GM12878 (cell line): ENCODE data around the gene TRIM7. TPM values are rescaled to one million over a fixed set of nuclear protein-coding genes. Genes with fewer than 3 reads are reported as not detected.

Experiments used
- ATAC-seq: fragments of 200-7000 bp; cut with Tn5 transposase; 3 replicates; pipeline ENCODE4 v1.9.1; 2020; ENCODE audit warnings: mild to moderate bottlenecking, moderate library complexity
- BruUV-seq: library from RNA; stranded (reverse); fragments of 400-500 nt; replicated peaks from 2 replicates; lab custom pipeline; 2021; lab: Mats Ljungman, UMichigan
- CTCF ChIA-PET: fragments of 300-600 bp; sonication (Branson Sonifier 250); formaldehyde crosslinking; extraction: SDS; loops from one replicate; lab custom pipeline; 2021; ENCODE audit warnings: inconsistent platforms; lab: Yijun Ruan, JAX
- POLR2A ChIA-PET: fragments of 350-600 bp; formaldehyde crosslinking; extraction: SDS; loops from one replicate; lab custom pipeline; 2021; ENCODE audit warnings: inconsistent platforms; lab: Charles Lee
- RAD21 ChIA-PET: fragments of 300-600 bp; sonication (Branson Sonifier 250); formaldehyde crosslinking; loops from one replicate; lab custom pipeline; 2023; ENCODE audit warnings: antibody characterized with exemption; ENCODE audit not compliant: unreplicated experiment; lab: Charles Lee
- SMC1A ChIA-PET: fragments of 300-600 bp; sonication (Branson Sonifier 250); formaldehyde crosslinking; loops from one replicate; lab custom pipeline; 2023; ENCODE audit not compliant: unreplicated experiment, uncharacterized antibody; lab: Charles Lee
- DNase-seq: peaks from one replicate; pipeline ENCODE4 v3.0.0-alpha.2; 2011; ENCODE audit warnings: low read depth, low spot score
- FAIRE-seq: peaks from 3 replicates; lab custom pipeline; 2011; peaks lifted over from hg19 to GRCh38; lab: Jason Lieb, UNC
- H2AFZ ChIP-seq: 2 replicates; pipeline ENCODE4 v1.6.0; 2011; ENCODE audit warnings: low read depth, low read length, control low read depth; ENCODE audit not compliant: control insufficient read depth
- H3K27ac ChIP-seq: 2 replicates; pipeline ENCODE4 v1.5.1; 2011; ENCODE audit warnings: control low read depth; ENCODE audit not compliant: control insufficient read depth, insufficient read depth
- H3K27me3 ChIP-seq, 2 experiments: replicated peaks in 1 of 2; 2 replicates each; pipeline versions ENCODE4 v1.6.0 to v1.6.1; 2011; ENCODE audit warnings: low read length in 1 of 2; ENCODE audit not compliant: control insufficient read depth in 2 of 2, insufficient read depth in 2 of 2
- H3K36me3 ChIP-seq, 2 experiments: 2 replicates each; pipeline ENCODE4 v1.5.1; 2011; ENCODE audit warnings: low read length in 1 of 2; ENCODE audit not compliant: control insufficient read depth in 2 of 2, insufficient read depth in 2 of 2
- H3K4me1 ChIP-seq: 2 replicates; pipeline ENCODE4 v1.6.1; 2011; ENCODE audit warnings: mild to moderate bottlenecking, low read length, moderate library complexity, mixed read lengths; ENCODE audit not compliant: control insufficient read depth, insufficient read depth
- H3K4me2 ChIP-seq: 2 replicates; pipeline ENCODE4 v1.6.0; 2011; ENCODE audit warnings: control low read depth; ENCODE audit not compliant: control insufficient read depth, insufficient read depth
- H3K4me3 ChIP-seq: fragments of 200-600 bp; sonication (generic); 2 replicates; pipeline ENCODE4 v1.5.1; 2016
- H3K79me2 ChIP-seq: 2 replicates; pipeline ENCODE4 v1.6.0; 2011; ENCODE audit warnings: low read length; ENCODE audit not compliant: control insufficient read depth, insufficient read depth
- H3K9ac ChIP-seq: 2 replicates; pipeline ENCODE4 v1.8.0; 2011; ENCODE audit warnings: low read length, control low read depth, mixed read lengths; ENCODE audit not compliant: control insufficient read depth, insufficient read depth
- H3K9me3 ChIP-seq: replicated peaks from 3 replicates; pipeline ENCODE4 v1.5.1; 2011; ENCODE audit warnings: mild to moderate bottlenecking, low read length; ENCODE audit not compliant: control insufficient read depth, insufficient read depth
- H4K20me1 ChIP-seq: 2 replicates; pipeline ENCODE4 v1.6.0; 2011; ENCODE audit not compliant: control insufficient read depth, insufficient read depth
- ATF3 ChIP-seq: IDR thresholded peaks from 2 replicates; pipeline ENCODE4 v1.6.1; 2011; ENCODE audit warnings: low read depth, mild to moderate bottlenecking, low read length, moderate library complexity, borderline replicate concordance; ENCODE audit errors: extremely low read depth
- CHD2 ChIP-seq: IDR thresholded peaks from 2 replicates; pipeline ENCODE4 v1.6.1; 2011; ENCODE audit warnings: low read depth, low read length, improper control_type of control experiment, borderline replicate concordance
- DPF2 ChIP-seq: fragments of 450-650 bp; IDR thresholded peaks from 2 replicates; pipeline ENCODE4 v1.6.1; 2017; ENCODE audit warnings: mild to moderate bottlenecking
- FOS ChIP-seq: IDR thresholded peaks from 3 replicates; pipeline ENCODE4 v1.6.1; 2011; ENCODE audit warnings: borderline replicate concordance; ENCODE audit not compliant: insufficient read length; ENCODE audit errors: extremely low read depth
- HDAC6 ChIP-seq: fragments of 200-600 bp; sonication (generic); IDR thresholded peaks from one replicate; pipeline ENCODE4 v1.8.0; 2017; ENCODE audit warnings: antibody characterized with exemption; ENCODE audit not compliant: unreplicated experiment
- HDGF ChIP-seq: fragments of 450-650 bp; IDR thresholded peaks from 2 replicates; pipeline ENCODE4 v1.6.1; 2016; ENCODE audit warnings: antibody characterized with exemption
- KLF5 ChIP-seq: fragments of 450-650 bp; IDR thresholded peaks from 2 replicates; pipeline ENCODE4 v1.6.1; 2014; ENCODE audit warnings: mild to moderate bottlenecking; ENCODE audit not compliant: partially characterized antibody
- NKRF ChIP-seq: fragments of 450-650 bp; conservative IDR thresholded peaks from 2 replicates; pipeline ENCODE4 v1.6.1; 2017; ENCODE audit warnings: mild to moderate bottlenecking, moderate library complexity
- NR2C2 ChIP-seq: IDR thresholded peaks from 2 replicates; pipeline ENCODE4 v1.6.1; 2011; ENCODE audit warnings: borderline replicate concordance, low read depth; ENCODE audit not compliant: control insufficient read depth, insufficient read length
- NR2F1 ChIP-seq: fragments of 450-650 bp; conservative IDR thresholded peaks from 2 replicates; pipeline ENCODE4 v1.6.1; 2017; ENCODE audit warnings: mild to moderate bottlenecking
- SIN3A ChIP-seq: IDR thresholded peaks from 2 replicates; pipeline ENCODE4 v1.6.1; 2012; ENCODE audit warnings: low read depth, low read length, improper control_type of control experiment
- SP1 ChIP-seq: IDR thresholded peaks from one replicate; pipeline ENCODE4 v1.6.1; 2011; ENCODE audit warnings: low read depth, low read length
- TAF1 ChIP-seq: IDR thresholded peaks from 2 replicates; pipeline ENCODE4 v1.6.1; 2011; ENCODE audit warnings: mild to moderate bottlenecking, low read depth, low read length, borderline replicate concordance
- ZNF217 ChIP-seq: fragments of 450-650 bp; IDR thresholded peaks from 2 replicates; pipeline ENCODE4 v1.6.1; 2017; ENCODE audit warnings: antibody characterized with exemption, mild to moderate bottlenecking
- WGBS: methylation state at CpG from one replicate; pipeline ENCODE4 v1.1.6; 2016; ENCODE audit warnings: low lambda C conversion rate; ENCODE audit not compliant: insufficient replicate concordance, insufficient coverage; ENCODE audit errors: missing lambda C conversion rate; 5-methylcytosine and 5-hydroxymethylcytosine counted together
- in situ Hi-C: fragments of 300-500 bp; cut with MboI; formaldehyde crosslinking; loops from 9 replicates; pipeline ENCODE4 v1.14.3; 2018; ENCODE audit warnings: mixed read lengths
- intact Hi-C: fragments of 100-400 bp; cut with micrococcal nuclease; formaldehyde crosslinking; loops from one replicate; pipeline ENCODE4 v1.14.2; 2022; ENCODE audit not compliant: unreplicated experiment
- polyA plus RNA-seq, 11 experiments: library from polyadenylated mRNA; depleted of rRNA in 4 of 11; unstranded in 6 of 11; stranded (reverse) in 5 of 11; fragments of >200 nt; fragmentation: Nextera tagmentation in 4 of 11; fragmentation: Illumina TruSeq in 1 of 11; extraction: Ambion mirVana in 4 of 11; extraction: Trizol in 1 of 11; gene quantifications; 1 replicate in 1 of 11; 2 replicates in 10 of 11; pipeline versions ENCODE4 v1.2.1 to v1.2.3, GENCODE V29; 2011 to 2016; ENCODE audit warnings: inconsistent platforms in 2 of 11, missing spikeins in 2 of 11, low read depth in 1 of 11
- total RNA-seq, 4 experiments: library from RNA; depleted of rRNA in 3 of 4; stranded (reverse); fragments of >200 nt in 3 of 4; fragmentation: Illumina TruSeq in 1 of 4; extraction: Trizol in 1 of 4; gene quantifications; 2 replicates each; pipeline versions ENCODE4 v1.2.1 to v1.2.3, GENCODE V29; 2013 to 2021

The TRIM7 gene
- total and polyA plus RNA-seq, 10 of the 15 experiments (the other 5 are each of a cell fraction or from before 2014, with no cell fraction given) = 0.02 to 1.6 (median 0.41) TPM

- TF ChIP-seq ATF3 (no peak), KLF5 (peak; percentile 1), ZNF217 (0 out of 2 replicates have a peak, but pooled peaks have one; percentile 3)
- ATAC-seq (no peak), FAIRE-seq (no peak), DNase-seq (no peak)
- peak overlapping the region; percentile 18 for H2AFZ ChIP-seq
- SMC1A ChIA-PET = no interaction called here
- intact Hi-C loops (loop anchor here (1.0 kb wide), 1 partner anchor 11 kb away; no protein-coding TSS in a partner anchor), in situ Hi-C loops (no loop called here)
- no peaks in the 10 kb centered on the region for H3K9me3 ChIP-seq
- no peaks in the 10 kb centered on the region for H3K27me3 ChIP-seq
- 27% methylated on average over 10 of the region's 10 CpGs for WGBS
- H3K36me3 ChIP-seq = no peaks in the 10 kb centered on the region
- H3K9ac ChIP-seq = no peak overlapping the region
- POLR2A ChIA-PET = no interaction called here
- H3K79me2 ChIP-seq = no peaks in the 10 kb centered on the region; the same call in 1 of the 2 replicates
- H3K4me1 ChIP-seq = peaks cover 8% of the 10 kb centered on the region
- no peaks in the 10 kb centered on the region for H4K20me1 ChIP-seq
- BruUV-seq = no TSS peak
- CTCF ChIA-PET = no interaction called here
- peak overlapping the region; percentile 58; the same call in 1 of the 2 replicates for H3K4me3 ChIP-seq
- no peak overlapping the region for H3K27ac ChIP-seq
- H3K4me2 ChIP-seq = peak overlapping the region; percentile 77
- RAD21 ChIA-PET = no interaction called here
Measured at GRCh38 chr5:181218795-181219124, 13.8 kb upstream of the TRIM7 start.

- H3K4me3 ChIP-seq = peak overlapping the region; percentile 70
- H3K9ac ChIP-seq = no peak overlapping the region
- DNase-seq (no peak), ATAC-seq (peak; percentile 20), FAIRE-seq (no peak)
- H3K9me3 ChIP-seq = no peaks in the 10 kb centered on the region
- H3K4me1 ChIP-seq = peaks cover 8% of the 10 kb centered on the region
- no peaks in the 10 kb centered on the region for H3K79me2 ChIP-seq
- H3K27ac ChIP-seq = no peak overlapping the region
- in situ Hi-C loops (no loop called here), intact Hi-C loops (loop anchor here (1.0 kb wide), 1 partner anchor 10 kb away; no protein-coding TSS in a partner anchor)
- POLR2A ChIA-PET = no interaction called here
- peak overlapping the region; percentile 77 for H3K4me2 ChIP-seq
- H2AFZ ChIP-seq = peak overlapping the region; percentile 35
- CTCF ChIA-PET = no interaction called here
- BruUV-seq = no TSS peak
- WGBS = under 1% methylated on average over 13 of the region's 13 CpGs
- RAD21 ChIA-PET = interaction anchor here (0.6 kb wide), 1 partner anchor 11 kb away, joined by 3 read pairs; no protein-coding TSS in a partner anchor
- no peaks in the 10 kb centered on the region for H3K36me3 ChIP-seq
- SMC1A ChIA-PET = no interaction called here
- H3K27me3 ChIP-seq = no peaks in the 10 kb centered on the region
- no peaks in the 10 kb centered on the region for H4K20me1 ChIP-seq
- TF ChIP-seq DPF2 = no peak
- TF ChIP-seq HDAC6 = no peak
- peak; percentile 28; the same call in 1 of the 2 replicates for TF ChIP-seq NKRF
- no peak for TF ChIP-seq FOS
- TF ChIP-seq TAF1 = peak; percentile 9; the same call in 1 of the 2 replicates
- TF ChIP-seq NR2F1 = no peak
- 0 out of 2 replicates have a peak, but pooled peaks have one; percentile 18 for TF ChIP-seq CHD2
- TF ChIP-seq HDGF = no peak
- TF ChIP-seq SP1 = no peak
- 0 out of 2 replicates have a peak, but pooled peaks have one; percentile 14 for TF ChIP-seq SIN3A
- TF ChIP-seq NR2C2 = no peak
Measured at GRCh38 chr5:181217803-181218062, 12.7 kb upstream of the TRIM7 start.
